ENCODE measurements around the gene ESRRB.
A peak's percentile ranks its signal among the peaks of the same experiment; 100 is the strongest.
"Not testable (repeated sequence)": the region's sequence is repeated elsewhere in the genome, so short reads cannot be mapped to it uniquely, and the experiment has no call there.

The ESRRB gene

DNA sequence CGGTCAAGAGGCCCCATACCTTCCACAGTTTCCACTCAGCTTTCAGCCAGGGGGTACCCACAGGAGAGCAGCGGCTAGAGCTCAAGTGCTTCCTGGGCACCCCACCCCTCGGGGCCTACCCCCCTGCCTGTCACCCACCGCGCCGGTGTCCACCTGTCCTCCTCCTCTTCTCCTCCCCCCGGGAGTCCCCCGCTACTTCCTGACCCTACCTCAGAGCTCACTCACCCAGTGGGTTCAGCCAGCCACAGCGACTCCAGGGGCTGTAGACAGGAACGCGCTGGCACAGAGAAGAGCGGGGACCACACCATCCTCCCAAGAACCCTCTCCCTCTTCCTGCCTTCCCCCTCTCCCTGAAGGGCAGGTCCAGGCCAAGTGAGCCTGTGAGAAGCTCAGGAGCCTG lies 123.0 kb downstream of the ESRRB start:
- DNase-seq = no peak

GRCh38 chr14:76499399-76499798 lies 123.5 kb downstream of the ESRRB start:
- DNase-seq = no peak

DNA sequence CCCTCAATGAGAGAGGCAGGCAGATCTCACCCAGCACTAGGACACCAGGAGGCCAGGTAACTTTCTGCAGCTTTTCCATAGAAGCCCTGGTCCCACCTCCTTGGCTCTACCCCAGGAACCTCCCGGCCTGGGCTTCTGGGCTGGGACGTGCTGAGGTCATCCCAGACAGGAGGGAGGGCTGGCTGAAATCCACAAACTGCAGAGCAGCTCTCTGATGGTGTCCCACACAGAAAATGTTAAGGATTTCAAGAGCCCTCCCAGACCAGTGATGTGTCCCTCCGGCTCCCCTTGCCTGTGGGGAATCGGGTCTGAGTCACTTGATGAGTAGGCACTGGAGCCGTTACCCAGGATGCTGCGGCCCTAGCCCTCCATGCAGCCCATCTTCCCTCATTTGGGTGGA lies 124.1 kb downstream of the ESRRB start:
- no peak for DNase-seq

- no peak for DNase-seq
Measured at GRCh38 chr14:76500480-76500879, 124.5 kb downstream of the ESRRB start.

GRCh38 chr14:76501156-76501720 lies 125.3 kb downstream of the ESRRB start:
- no peak for DNase-seq

DNA sequence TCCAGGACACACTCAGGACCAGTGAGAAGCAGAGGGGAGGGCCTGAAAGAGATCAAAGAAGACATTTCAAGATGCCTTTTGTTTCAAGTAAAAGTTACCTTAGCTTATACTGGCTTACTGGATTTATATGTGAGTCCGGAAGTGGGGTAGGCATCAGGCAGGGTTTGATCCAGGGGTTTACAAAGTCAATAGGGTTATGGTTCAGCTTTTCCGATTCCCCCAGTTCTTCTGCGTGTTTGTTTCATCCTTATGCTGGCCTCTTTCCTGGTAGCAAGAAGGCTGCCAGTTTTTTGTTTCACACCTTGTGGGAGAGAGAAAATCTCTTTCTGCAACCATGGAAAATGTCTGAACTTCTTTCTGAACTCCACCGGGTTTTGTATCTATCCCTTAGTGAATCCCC lies 126.3 kb downstream of the ESRRB start:
- no peak for DNase-seq

GRCh38 chr14:76502638-76503037 lies 126.7 kb downstream of the ESRRB start:
- DNase-seq = no peak

GRCh38 chr14:76509311-76509710 lies 133.4 kb downstream of the ESRRB start:
- DNase-seq = no peak

DNA sequence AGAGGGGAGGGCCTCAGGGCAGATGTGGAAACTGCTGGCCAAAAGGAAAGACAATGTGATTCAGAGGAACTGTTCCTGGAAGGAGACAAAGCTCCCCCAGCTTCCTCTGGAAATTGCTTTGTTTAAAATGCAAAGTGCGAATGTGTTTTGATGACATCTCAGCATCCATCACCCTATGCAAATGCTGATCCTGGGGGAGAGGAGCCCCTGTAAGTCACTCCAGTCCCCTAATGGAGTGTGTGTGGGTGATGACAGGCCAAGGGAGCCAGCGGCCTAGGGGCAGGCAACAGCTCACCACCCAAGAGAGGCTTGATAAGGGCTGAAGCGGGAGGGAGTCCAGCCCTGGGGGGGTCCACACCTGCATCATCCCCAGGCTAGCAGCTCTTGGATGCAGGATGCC lies 134.2 kb downstream of the ESRRB start:
- DNase-seq = no peak

- DNase-seq = no peak
Measured at GRCh38 chr14:76514213-76514998, 138.5 kb downstream of the ESRRB start.

DNA sequence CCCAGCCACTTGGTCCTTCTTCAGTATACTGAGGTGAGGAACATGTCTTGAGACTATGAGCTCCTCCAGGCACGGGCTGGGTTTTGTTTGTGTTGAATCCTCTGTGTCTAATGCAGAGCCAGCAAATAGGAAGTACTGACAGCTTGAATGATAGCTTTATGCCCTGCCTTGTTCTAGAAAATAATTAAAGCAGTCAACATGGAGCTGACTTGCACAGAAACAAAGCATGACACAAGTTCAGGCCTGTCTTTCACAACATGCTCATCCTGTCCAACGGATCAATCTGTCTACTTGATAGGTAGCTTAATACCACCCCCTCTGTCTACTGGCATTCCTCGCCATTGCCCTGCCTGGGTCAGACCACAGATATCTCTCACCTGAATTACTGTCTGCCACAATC lies 140.9 kb downstream of the ESRRB start:
- peak; percentile 49 for DNase-seq

GRCh38 chr14:76518366-76518765 lies 142.4 kb downstream of the ESRRB start:
- DNase-seq = no peak

- DNase-seq = no peak
Measured at GRCh38 chr14:76525106-76525821, 149.3 kb downstream of the ESRRB start.

GRCh38 chr14:76531085-76531484 lies 155.1 kb downstream of the ESRRB start:
- no peak for DNase-seq

DNA sequence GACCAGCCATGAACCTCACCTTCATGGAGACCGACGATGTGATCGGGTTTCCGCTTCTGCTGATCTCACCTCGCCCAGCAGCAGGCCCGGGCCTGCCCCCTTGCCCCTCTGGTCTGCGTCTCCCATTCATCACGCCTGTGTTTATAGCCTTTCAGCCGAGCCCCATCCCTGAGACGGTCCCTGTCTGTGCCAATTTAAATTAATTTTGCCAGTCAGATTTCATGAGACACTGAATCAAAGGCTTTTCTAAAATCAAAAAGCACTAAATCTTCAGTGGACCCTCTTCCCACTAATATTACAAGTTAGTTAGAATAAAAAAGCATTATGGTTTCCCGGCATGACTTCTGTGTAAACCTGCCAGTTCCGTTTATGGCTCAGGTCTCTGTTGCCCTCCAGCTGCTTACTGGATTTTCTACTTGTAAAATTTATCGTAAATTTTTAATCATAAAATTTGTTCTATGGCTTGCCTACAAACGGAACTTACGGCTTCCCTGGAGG lies 155.9 kb downstream of the ESRRB start:
- peak; percentile 13 for DNase-seq

DNA sequence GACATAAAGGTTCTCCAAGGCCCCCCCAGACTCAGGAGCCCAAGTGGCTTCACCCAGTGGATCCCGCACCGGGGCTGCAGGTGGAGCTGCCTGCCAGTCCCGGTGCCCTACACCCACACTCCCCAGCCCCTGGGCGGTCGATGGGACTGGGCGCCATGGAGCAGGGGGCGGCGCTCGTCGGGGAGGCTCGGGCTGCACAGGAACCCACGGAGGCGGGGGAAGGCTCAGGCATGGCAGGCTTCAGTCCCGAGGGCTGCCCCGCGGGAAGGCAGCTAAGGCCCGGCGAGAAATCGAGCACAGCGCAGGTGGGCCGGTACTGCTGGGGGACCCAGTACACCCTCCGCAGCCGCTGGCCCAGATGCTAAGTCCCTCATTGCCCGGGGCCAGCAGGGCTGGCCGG lies 160.7 kb downstream of the ESRRB start:
- not testable (repeated sequence) for DNase-seq

DNA sequence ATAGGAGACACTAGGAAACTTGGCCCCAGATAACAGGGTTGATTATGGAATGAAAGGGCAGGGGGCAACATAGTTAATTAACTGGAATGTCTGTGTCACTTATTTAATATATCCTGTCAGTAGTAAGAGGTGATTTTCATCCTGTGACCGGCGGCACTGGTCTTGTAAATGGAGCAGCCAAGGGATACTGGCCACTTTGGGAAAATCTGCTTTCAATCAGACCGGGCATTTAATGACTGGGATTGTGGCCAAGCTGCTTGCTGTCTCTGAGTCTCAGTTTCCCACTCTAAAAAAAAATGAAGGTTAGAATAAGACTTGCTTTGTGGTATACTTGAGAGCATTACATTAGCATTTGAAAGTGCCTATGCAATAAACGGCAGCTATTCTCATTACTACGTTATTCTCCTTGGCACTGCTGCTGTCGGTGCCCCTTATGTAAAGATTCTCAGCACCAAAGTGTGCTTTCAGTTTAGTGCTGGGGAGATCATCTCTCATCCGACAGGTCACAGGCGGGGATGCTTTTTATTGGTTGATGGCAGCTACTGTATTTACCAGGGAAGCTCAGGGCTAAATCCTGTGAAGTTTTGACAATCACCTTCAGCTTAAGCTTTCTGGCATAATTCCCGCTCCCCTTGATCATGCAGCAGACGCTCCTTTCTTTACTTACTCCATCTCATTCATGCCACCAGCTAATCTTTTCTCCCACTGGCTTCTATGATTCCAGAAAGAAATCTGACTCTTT lies 162.1 kb downstream of the ESRRB start:
- DNase-seq = peak; percentile 23

DNA sequence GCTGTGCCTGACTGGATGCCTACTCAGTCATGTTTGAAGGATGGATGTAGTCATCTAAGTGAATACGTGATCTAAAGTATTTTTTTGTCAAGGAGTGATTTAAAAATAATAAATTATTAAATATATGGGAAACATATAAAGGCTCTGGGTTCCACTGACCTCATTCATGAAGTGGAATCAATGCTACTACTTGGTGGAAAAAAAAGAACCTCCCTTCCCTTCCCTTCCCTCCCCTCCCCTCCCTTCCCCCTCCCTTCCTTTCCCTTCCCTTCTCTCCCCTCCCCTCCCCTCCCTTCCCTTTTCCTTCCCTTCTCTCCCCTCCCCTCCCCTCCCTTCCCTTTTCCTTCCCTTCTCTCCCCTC lies 162.7 kb downstream of the ESRRB start:
- DNase-seq = no peak

DNA sequence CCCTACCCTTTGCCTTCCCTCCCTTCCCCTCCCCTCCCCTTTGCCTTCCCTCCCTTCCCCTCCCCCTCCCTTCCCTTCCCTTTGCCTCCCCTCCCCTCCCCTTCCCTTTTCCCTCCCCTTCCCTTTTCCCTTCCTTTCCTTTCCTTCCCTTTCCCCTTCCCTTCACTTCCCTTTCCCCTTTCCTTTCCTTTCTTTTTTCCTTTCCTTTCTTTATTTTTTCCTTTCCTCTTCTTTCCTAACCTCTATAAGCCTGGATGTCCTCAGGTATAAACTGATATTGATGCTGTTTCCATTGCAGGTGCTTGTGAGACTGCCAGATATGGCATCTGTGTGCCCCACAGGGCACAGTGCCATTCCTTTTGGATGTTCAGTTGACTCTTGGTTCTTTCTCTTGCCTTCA lies 163.2 kb downstream of the ESRRB start:
- no peak for DNase-seq

GRCh38 chr14:76541594-76542219 lies 165.8 kb downstream of the ESRRB start:
- no peak for DNase-seq

DNA sequence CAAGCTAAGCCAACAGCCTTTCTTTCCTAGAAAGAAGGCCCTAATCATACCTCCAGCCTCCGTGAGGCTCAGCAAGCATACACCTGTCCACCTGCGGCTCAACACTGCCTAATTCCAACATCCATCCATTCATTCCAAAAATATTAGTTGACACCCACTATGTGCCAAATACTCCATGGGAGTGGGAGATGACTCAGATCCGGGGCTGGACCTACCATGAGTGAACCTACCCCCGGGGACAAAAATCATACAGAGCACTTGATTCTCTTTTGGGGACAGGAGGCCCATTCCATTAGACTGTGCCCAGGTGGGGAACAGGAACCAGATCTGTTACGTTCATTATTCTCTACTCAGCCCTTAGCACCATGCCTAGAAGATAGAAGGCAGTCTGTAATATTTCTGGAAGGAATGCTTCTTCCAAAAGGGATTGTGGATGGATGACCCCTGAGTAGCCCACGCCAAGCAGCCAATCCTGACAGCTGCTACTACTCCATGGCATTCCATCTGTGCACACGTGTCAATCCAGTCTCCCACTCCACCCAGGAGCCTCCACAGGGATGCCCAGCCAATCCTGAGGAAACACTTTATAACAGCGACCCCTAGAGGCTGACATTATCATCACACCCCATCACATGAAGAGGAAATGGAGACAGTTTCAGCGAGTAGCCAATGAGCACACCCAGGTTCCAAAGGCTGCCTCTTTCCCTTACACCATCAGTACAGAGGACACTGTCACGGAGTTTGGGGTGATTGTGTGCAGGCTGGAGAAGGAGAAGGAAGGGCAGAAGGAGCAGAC lies 170.7 kb downstream of the ESRRB start:
- peak; percentile 13 for DNase-seq

DNA sequence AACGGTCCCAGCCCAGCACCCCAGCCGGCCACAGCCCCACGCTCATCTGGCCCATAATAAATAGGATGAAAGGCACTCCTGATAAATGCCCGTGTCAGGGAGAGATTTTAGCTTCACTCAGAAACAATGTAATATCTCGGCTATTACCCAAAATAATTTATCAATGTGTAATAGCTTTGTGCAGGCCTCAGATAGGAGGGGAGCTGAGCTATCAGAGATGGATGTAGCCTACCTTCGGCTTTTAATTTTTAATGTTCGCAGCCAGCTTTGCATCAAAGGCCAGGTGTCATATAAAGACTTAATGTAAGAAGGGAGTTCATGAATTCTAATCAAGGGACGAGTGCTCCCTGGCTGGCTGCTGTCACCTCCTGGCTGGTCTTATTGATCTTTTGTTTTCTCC lies 171.9 kb downstream of the ESRRB start:
- no peak for DNase-seq
